H9 (cell line): Measurements from ENCODE around the gene ZKSCAN7. TPM values are rescaled to one million over a fixed set of nuclear protein-coding genes. Genes with fewer than 3 reads are reported as not detected.

Experiments
- DNase-seq: peaks from one replicate; pipeline ENCODE4 v3.0.0-alpha.2; 2017
- H2AFZ ChIP-seq: one replicate; pipeline ENCODE4 v1.6.1; 2013; ENCODE audit warnings: mild to moderate bottlenecking, low read length, control low read depth, moderate library complexity
- H2AK5ac ChIP-seq: 2 replicates; pipeline ENCODE4 v1.6.1; 2013; ENCODE audit warnings: low read length, control low read depth, mixed read lengths; ENCODE audit not compliant: insufficient read length
- H2BK120ac ChIP-seq: one replicate; pipeline ENCODE4 v1.6.1; 2013; ENCODE audit warnings: low read depth, mild to moderate bottlenecking, low read length, control low read depth, inconsistent platforms; ENCODE audit not compliant: poor library complexity, severe bottlenecking
- H2BK12ac ChIP-seq: 2 replicates; pipeline ENCODE4 v1.6.1; 2013; ENCODE audit warnings: low read length, control low read depth, mixed read lengths, low read depth; ENCODE audit not compliant: insufficient read length
- H2BK15ac ChIP-seq: 2 replicates; pipeline ENCODE4 v1.6.1; 2013; ENCODE audit warnings: low read depth, low read length, control low read depth
- H2BK20ac ChIP-seq: one replicate; pipeline ENCODE4 v1.6.1; 2013; ENCODE audit warnings: low read depth, mild to moderate bottlenecking, low read length, control low read depth, inconsistent platforms; ENCODE audit not compliant: poor library complexity, severe bottlenecking
- H2BK5ac ChIP-seq: 2 replicates; pipeline ENCODE4 v1.6.1; 2013; ENCODE audit warnings: low read length, control low read depth, mixed read lengths; ENCODE audit not compliant: insufficient read length
- H3K14ac ChIP-seq: 2 replicates; pipeline ENCODE4 v1.6.1; 2013; ENCODE audit warnings: low read length, control low read depth; ENCODE audit not compliant: insufficient read depth
- H3K18ac ChIP-seq: 2 replicates; pipeline ENCODE4 v1.6.1; 2013; ENCODE audit warnings: low read depth, mild to moderate bottlenecking, mixed read lengths, low read length, control low read depth; ENCODE audit not compliant: insufficient read length
- H3K23ac ChIP-seq: 2 replicates; pipeline ENCODE4 v1.6.1; 2013; ENCODE audit warnings: low read length, control low read depth, mixed read lengths, low read depth; ENCODE audit not compliant: insufficient read length
- H3K23me2 ChIP-seq: 2 replicates; pipeline ENCODE4 v1.6.1; 2013; ENCODE audit warnings: low read depth, mild to moderate bottlenecking, mixed read lengths, low read length, control low read depth; ENCODE audit not compliant: insufficient read length, poor library complexity, severe bottlenecking
- H3K27ac ChIP-seq: 2 replicates; pipeline ENCODE4 v1.5.1; 2013; ENCODE audit warnings: low read length, control low read depth, mixed read lengths, low read depth; ENCODE audit not compliant: insufficient read length
- H3K27me3 ChIP-seq: 2 replicates; pipeline ENCODE4 v1.6.1; 2013; ENCODE audit warnings: low read length, control low read depth, inconsistent platforms; ENCODE audit not compliant: insufficient read depth
- H3K4ac ChIP-seq: 2 replicates; pipeline ENCODE4 v1.6.1; 2013; ENCODE audit warnings: low read depth, mild to moderate bottlenecking, control low read depth, inconsistent platforms, low read length, moderate library complexity
- H3K4me1 ChIP-seq: 2 replicates; pipeline ENCODE4 v1.6.1; 2013; ENCODE audit warnings: low read length, control low read depth, inconsistent platforms; ENCODE audit not compliant: insufficient read depth
- H3K4me2 ChIP-seq: 2 replicates; pipeline ENCODE4 v1.6.1; 2013; ENCODE audit warnings: low read length, control low read depth, mixed read lengths; ENCODE audit not compliant: insufficient read length, insufficient read depth
- H3K56ac ChIP-seq: 2 replicates; pipeline ENCODE4 v1.6.1; 2013; ENCODE audit warnings: low read depth, mild to moderate bottlenecking, mixed read lengths, low read length, control low read depth; ENCODE audit not compliant: insufficient read length
- H3K79me1 ChIP-seq: 2 replicates; pipeline ENCODE4 v1.6.1; 2013; ENCODE audit warnings: low read depth, mild to moderate bottlenecking, moderate library complexity, low read length, control low read depth, inconsistent platforms; ENCODE audit not compliant: insufficient read depth, poor library complexity, severe bottlenecking
- H3K79me2 ChIP-seq: 2 replicates; pipeline ENCODE4 v1.6.1; 2013; ENCODE audit warnings: low read length, control low read depth, inconsistent platforms; ENCODE audit not compliant: insufficient read depth
- H3K9ac ChIP-seq: 2 replicates; pipeline ENCODE4 v1.6.1; 2013; ENCODE audit warnings: low read length, control low read depth, mixed read lengths; ENCODE audit not compliant: insufficient read length; ENCODE audit errors: extremely low read depth
- H3K9me3 ChIP-seq: one replicate; pipeline ENCODE4 v1.6.1; 2013; ENCODE audit warnings: low read depth, low read length, inconsistent platforms; ENCODE audit not compliant: control insufficient read depth
- H3T11ph ChIP-seq: one replicate; pipeline ENCODE4 v1.6.1; 2013; ENCODE audit warnings: mild to moderate bottlenecking, low read length, control low read depth, inconsistent platforms
- H4K20me1 ChIP-seq: one replicate; pipeline ENCODE4 v1.6.1; 2013; ENCODE audit not compliant: control insufficient read depth, insufficient read length, insufficient read depth
- H4K5ac ChIP-seq: 2 replicates; pipeline ENCODE4 v1.6.1; 2013; ENCODE audit warnings: low read depth, mild to moderate bottlenecking, mixed read lengths, low read length, control low read depth; ENCODE audit not compliant: insufficient read length
- H4K8ac ChIP-seq: replicated peaks from 2 replicates; pipeline ENCODE4 v1.6.1; 2013; ENCODE audit warnings: low read length, control low read depth, mixed read lengths, low read depth; ENCODE audit not compliant: insufficient read length
- H4K91ac ChIP-seq: 2 replicates; pipeline ENCODE4 v1.6.1; 2013; ENCODE audit warnings: low read depth, mild to moderate bottlenecking, moderate library complexity, mixed read lengths, low read length, control low read depth; ENCODE audit not compliant: insufficient read length
- H3K27ac Mint-ChIP-seq, 3 experiments: 2 replicates in 2 of 3; 3 replicates in 1 of 3; pipeline ENCODE4 v1.8.0; 2020 to 2021; ENCODE audit warnings: mixed read lengths in 3 of 3, mild to moderate bottlenecking in 1 of 3, moderate library complexity in 1 of 3
- H3K27me3 Mint-ChIP-seq: 2 replicates; pipeline ENCODE4 v1.8.0; 2021; ENCODE audit warnings: low read depth, mild to moderate bottlenecking, moderate library complexity, mixed read lengths
- H3K36me3 Mint-ChIP-seq, 3 experiments: 2 replicates in 2 of 3; 3 replicates in 1 of 3; pipeline ENCODE4 v1.8.0; 2020 to 2021; ENCODE audit warnings: low read depth in 3 of 3, mixed read lengths in 3 of 3; ENCODE audit not compliant: insufficient read depth in 1 of 3
- H3K4me1 Mint-ChIP-seq, 2 experiments: 2 replicates each; pipeline ENCODE4 v1.8.0; 2020; ENCODE audit warnings: mixed read lengths in 2 of 2
- H3K4me3 Mint-ChIP-seq, 2 experiments: 2 replicates in 1 of 2; 3 replicates in 1 of 2; pipeline ENCODE4 v1.8.0; 2020 to 2021; ENCODE audit warnings: mild to moderate bottlenecking in 2 of 2, mixed read lengths in 2 of 2, moderate library complexity in 1 of 2
- H3K9me3 Mint-ChIP-seq, 2 experiments: 2 replicates in 1 of 2; 3 replicates in 1 of 2; pipeline ENCODE4 v1.8.0; 2020; ENCODE audit warnings: mild to moderate bottlenecking in 2 of 2, mixed read lengths in 2 of 2, moderate library complexity in 1 of 2
- WGBS: extraction: QIAGEN DNeasy Blood & Tissue Kit; methylation state at CpG from one replicate; pipeline ENCODE4 v1.1.7; 2013; ENCODE audit warnings: missing lambda C conversion rate, low lambda C conversion rate, mixed read lengths; ENCODE audit not compliant: insufficient read length; ENCODE audit errors: extremely low coverage; 5-methylcytosine and 5-hydroxymethylcytosine counted together
- total RNA-seq: library from RNA; stranded (reverse); gene quantifications from 2 replicates; pipeline ENCODE4 v1.2.1, GENCODE V29; 2021
- TF ChIP-seq, protein P1 (sequence below): fragments of 200-600 bp; sonication (generic); conservative IDR thresholded peaks from 3 replicates; pipeline ENCODE4 v1.8.0; 2021; ENCODE audit warnings: antibody characterized with exemption, mild to moderate bottlenecking

Gene ZKSCAN7
- total RNA-seq, 1 experiment from 2014 or later: 8.7 TPM

DNA sequence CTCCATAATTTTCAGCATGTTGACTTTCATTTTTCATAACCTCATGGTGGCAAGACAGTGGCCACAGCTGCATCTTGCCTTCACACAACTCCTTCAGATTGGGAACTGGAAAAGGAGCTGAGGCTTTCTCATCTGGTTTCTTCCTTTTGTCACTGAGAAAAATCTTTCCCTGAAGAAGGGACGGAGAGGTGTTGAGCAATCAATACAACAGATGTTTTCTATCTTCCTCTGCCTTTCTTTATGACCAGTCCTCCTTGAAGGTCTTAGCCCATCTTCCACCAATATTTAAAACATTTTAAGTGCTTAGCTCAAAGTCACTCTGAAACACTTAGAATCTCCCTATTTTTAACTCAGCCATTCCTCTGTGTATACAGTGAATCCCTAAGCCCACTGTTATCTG lies 41.6 kb downstream of the ZKSCAN7 start:
- no peak overlapping the region for H3K4me2 ChIP-seq
- H2BK5ac ChIP-seq: no peak overlapping the region
- H3K23ac ChIP-seq: no peak overlapping the region
- H3K27me3 ChIP-seq: no peaks in the 10 kb centered on the region
- no peak overlapping the region for H4K5ac ChIP-seq
- no peak overlapping the region for H3K27ac ChIP-seq
- Mint-ChIP-seq H3K27ac (no peak overlapping the region), H3K36me3 (peaks cover 69 to 94% (median 83%) of the 10 kb centered on the region in 3 experiments), H3K9me3 (peaks cover 57 to 83% of the 10 kb centered on the region in 2 experiments), H3K4me3 (no peak overlapping the region), H3K4me1 (no peaks in the 10 kb centered on the region), H3K27me3 (peaks cover 2% of the 10 kb centered on the region; the same call in 1 of the 2 replicates)
- no peaks in the 10 kb centered on the region for H3K4me1 ChIP-seq
- H3K23me2 ChIP-seq: no peaks in the 10 kb centered on the region
- H3K9me3 ChIP-seq: peaks cover 39% of the 10 kb centered on the region
- no peak overlapping the region for H2AK5ac ChIP-seq
- H4K20me1 ChIP-seq: no peaks in the 10 kb centered on the region
- H3K18ac ChIP-seq: no peak overlapping the region
- no peak overlapping the region for H3K4ac ChIP-seq
- H3K14ac ChIP-seq: no peak overlapping the region
- H4K8ac ChIP-seq: no peak overlapping the region
- H3K56ac ChIP-seq: no peak overlapping the region
- H3T11ph ChIP-seq: no peak overlapping the region
- no peak overlapping the region for H2BK12ac ChIP-seq
- H2AFZ ChIP-seq: no peak overlapping the region
- WGBS: no CpG with 5 or more reads among the region's 1 CpG
- no peaks in the 10 kb centered on the region for H3K79me2 ChIP-seq
- H2BK120ac ChIP-seq: no peak overlapping the region
- H3K79me1 ChIP-seq: no peaks in the 10 kb centered on the region
- H3K9ac ChIP-seq: no peak overlapping the region
- H4K91ac ChIP-seq: no peak overlapping the region
- TF ChIP-seq, protein P1, sequence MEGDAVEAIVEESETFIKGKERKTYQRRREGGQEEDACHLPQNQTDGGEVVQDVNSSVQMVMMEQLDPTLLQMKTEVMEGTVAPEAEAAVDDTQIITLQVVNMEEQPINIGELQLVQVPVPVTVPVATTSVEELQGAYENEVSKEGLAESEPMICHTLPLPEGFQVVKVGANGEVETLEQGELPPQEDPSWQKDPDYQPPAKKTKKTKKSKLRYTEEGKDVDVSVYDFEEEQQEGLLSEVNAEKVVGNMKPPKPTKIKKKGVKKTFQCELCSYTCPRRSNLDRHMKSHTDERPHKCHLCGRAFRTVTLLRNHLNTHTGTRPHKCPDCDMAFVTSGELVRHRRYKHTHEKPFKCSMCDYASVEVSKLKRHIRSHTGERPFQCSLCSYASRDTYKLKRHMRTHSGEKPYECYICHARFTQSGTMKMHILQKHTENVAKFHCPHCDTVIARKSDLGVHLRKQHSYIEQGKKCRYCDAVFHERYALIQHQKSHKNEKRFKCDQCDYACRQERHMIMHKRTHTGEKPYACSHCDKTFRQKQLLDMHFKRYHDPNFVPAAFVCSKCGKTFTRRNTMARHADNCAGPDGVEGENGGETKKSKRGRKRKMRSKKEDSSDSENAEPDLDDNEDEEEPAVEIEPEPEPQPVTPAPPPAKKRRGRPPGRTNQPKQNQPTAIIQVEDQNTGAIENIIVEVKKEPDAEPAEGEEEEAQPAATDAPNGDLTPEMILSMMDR: no peak
- H2BK20ac ChIP-seq: no peak overlapping the region
- no peak overlapping the region for H2BK15ac ChIP-seq
- DNase-seq: no peak
